Uterus (tissue), 2 donors: ENCODE measurements around the gene STK25.

Source experiments
- CTCF ChIP-seq, 4 experiments: fragments of 200-600 bp in 2 of 4; fragments of 450-650 bp in 2 of 4; sonication (generic) in 2 of 4; IDR thresholded peaks; one replicate each; pipeline ENCODE4 v1.5.1; 2016 to 2019; ENCODE audit warnings: antibody characterized with exemption in 4 of 4, mild to moderate bottlenecking in 2 of 4, moderate library complexity in 1 of 4
- POLR2A ChIP-seq, 2 donors: fragments of 450-650 bp; IDR thresholded peaks; one replicate each; pipeline ENCODE4 v1.6.1; 2016; ENCODE audit warnings: antibody characterized with exemption in 2 of 2, mild to moderate bottlenecking in 1 of 2, moderate library complexity in 1 of 2

- TF ChIP-seq POLR2A (IDR thresholded peaks at IDR 0.05) (no peak), CTCF (IDR thresholded peaks at IDR 0.05) (no peak)
Measured at GRCh38 chr2:241534701-241535375, 26.5 kb upstream of the STK25 start.
